Brain microvascular endothelial cell (primary cell): ENCODE measurements around the gene ARHGEF19.
"Not testable (repeated sequence)": the region's sequence is repeated elsewhere in the genome, so short reads cannot be mapped to it uniquely, and the experiment has no call there.

ENCODE experiments used
- DNase-seq: peaks from one replicate; pipeline ENCODE4 v3.0.0-alpha.2; 2020
- H3K27ac ChIP-seq: fragments of 250-450 bp; sonication (Bioruptor Pico); 2 replicates; pipeline ENCODE4 v1.5.1; 2020; ENCODE audit warnings: mild to moderate bottlenecking, moderate library complexity
- H3K27me3 ChIP-seq: fragments of 250-450 bp; sonication (Bioruptor Pico); replicated peaks from 2 replicates; pipeline ENCODE4 v1.5.1; 2020; ENCODE audit warnings: mild to moderate bottlenecking
- H3K36me3 ChIP-seq: fragments of 250-450 bp; sonication (Bioruptor Pico); replicated peaks from 2 replicates; pipeline ENCODE4 v1.5.1; 2020; ENCODE audit warnings: mild to moderate bottlenecking
- H3K4me3 ChIP-seq: 2 replicates; pipeline ENCODE4 v1.5.1; 2011; ENCODE audit warnings: low read depth, mild to moderate bottlenecking, control low read depth, low read length, moderate library complexity
- in situ Hi-C: cut with HindIII; loops from 2 replicates; pipeline ENCODE4 v1.10.0; 2017; ENCODE audit warnings: low sequenced_read_pairs, low pct_ligation_motif_present
- TF ChIP-seq, protein P1 (sequence below): IDR thresholded peaks from 2 replicates; pipeline ENCODE4 v1.5.1; 2011; ENCODE audit warnings: low read depth, mild to moderate bottlenecking, moderate library complexity, low read length, control low read depth, inconsistent platforms; ENCODE audit errors: missing control alignments

The ARHGEF19 gene

DNA sequence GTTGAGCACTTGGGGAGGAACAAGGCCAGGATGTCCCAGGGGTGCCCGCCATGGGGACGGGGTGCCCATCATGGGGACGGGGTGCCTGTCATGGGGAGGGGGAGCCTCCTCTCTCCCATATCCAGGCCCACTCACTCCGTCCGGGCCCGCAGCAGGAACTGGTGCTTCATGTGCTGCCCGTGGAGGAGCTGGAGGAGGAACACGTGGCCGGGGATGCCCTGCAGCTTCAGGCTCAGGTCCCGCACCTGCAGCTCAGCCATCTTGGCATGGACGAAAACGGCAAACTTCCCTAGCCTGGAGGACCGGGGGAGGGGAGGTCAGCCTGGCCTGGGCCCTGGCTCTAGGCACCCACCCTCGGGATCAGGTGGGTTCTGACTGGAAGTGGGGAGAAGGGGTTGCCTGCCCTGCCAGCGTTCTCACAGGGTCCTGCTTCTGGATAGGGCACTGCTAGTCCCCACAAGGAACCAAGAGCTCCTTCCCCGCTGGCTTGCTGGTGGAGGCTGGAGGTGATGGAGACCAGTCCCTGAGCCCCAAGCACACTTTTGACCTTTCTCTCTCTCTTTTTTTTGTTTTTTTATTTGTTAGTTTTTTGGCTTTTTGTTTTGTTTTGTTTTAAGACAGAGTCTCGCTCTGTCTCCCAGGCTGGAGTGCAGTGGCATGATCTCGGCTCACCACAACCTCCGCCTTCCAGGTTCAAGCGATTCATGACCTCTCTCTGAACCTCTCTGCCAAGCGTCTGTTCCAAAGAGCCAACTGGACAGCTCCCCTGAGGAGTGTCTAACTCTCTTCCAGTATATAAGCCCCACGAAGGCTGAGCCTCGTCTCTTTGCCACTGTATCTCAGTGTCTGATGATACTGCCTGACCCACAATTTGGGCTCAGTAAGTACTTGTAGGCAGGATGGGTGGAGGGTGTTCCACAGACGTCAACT is 9.9 kb downstream of the ARHGEF19 start:
- H3K27me3 ChIP-seq = no peaks in the 10 kb centered on the region
- no peak overlapping the region for H3K27ac ChIP-seq
- TF ChIP-seq, protein P1, sequence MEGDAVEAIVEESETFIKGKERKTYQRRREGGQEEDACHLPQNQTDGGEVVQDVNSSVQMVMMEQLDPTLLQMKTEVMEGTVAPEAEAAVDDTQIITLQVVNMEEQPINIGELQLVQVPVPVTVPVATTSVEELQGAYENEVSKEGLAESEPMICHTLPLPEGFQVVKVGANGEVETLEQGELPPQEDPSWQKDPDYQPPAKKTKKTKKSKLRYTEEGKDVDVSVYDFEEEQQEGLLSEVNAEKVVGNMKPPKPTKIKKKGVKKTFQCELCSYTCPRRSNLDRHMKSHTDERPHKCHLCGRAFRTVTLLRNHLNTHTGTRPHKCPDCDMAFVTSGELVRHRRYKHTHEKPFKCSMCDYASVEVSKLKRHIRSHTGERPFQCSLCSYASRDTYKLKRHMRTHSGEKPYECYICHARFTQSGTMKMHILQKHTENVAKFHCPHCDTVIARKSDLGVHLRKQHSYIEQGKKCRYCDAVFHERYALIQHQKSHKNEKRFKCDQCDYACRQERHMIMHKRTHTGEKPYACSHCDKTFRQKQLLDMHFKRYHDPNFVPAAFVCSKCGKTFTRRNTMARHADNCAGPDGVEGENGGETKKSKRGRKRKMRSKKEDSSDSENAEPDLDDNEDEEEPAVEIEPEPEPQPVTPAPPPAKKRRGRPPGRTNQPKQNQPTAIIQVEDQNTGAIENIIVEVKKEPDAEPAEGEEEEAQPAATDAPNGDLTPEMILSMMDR = no peak
- in situ Hi-C loops = no loop called here
- no peaks in the 10 kb centered on the region for H3K36me3 ChIP-seq
- DNase-seq = no peak
- no peak overlapping the region for H3K4me3 ChIP-seq

DNA sequence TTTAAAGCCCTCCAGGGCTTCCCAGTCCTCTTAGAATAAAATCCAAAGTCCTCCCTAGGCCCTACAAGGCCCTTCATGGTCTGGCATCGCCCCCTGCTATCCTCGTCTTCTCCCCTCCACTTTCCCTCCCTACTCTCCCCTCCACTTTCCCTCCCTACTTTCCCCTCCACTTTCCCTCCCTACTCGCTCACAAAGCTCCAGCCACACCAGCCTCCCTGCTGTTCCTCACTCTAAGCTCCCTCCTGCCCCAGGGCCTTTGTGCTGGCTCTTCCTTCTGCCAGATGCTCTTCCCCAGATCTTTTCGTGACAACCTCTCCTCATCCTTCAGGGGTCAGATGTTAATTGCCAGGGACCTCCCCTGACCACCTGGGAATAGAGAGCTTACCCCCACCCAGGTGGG is 12.8 kb downstream of the ARHGEF19 start:
- Histone ChIP-seq H3K27ac (no peak overlapping the region), H3K4me3 (no peak overlapping the region), H3K36me3 (no peaks in the 10 kb centered on the region), H3K27me3 (no peaks in the 10 kb centered on the region)
- DNase-seq = no peak
- TF ChIP-seq, protein P1 = no peak
- in situ Hi-C loops = no loop called here

DNA sequence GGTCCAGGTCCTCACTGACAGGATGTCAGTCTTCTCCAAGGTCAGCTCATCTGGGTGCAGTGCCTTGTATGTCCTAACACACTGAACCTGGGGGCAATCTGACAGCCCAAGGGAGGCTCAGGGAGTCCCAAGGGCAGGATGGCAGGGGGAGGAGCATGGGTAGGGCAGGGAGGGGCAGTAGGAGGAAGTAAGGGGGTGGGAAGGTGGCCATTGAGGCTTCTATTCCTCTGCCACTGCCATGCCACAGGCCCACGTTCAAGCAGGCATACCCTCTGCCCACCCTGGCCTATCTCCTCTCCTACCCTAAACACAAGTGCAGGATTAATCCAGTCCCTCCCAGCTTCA is 13.3 kb downstream of the ARHGEF19 start:
- DNase-seq = no peak
- Histone ChIP-seq H3K27me3 (no peaks in the 10 kb centered on the region), H3K4me3 (no peak overlapping the region), H3K27ac (no peak overlapping the region), H3K36me3 (no peaks in the 10 kb centered on the region)
- TF ChIP-seq, protein P1 = no peak
- in situ Hi-C loops = no loop called here

DNA sequence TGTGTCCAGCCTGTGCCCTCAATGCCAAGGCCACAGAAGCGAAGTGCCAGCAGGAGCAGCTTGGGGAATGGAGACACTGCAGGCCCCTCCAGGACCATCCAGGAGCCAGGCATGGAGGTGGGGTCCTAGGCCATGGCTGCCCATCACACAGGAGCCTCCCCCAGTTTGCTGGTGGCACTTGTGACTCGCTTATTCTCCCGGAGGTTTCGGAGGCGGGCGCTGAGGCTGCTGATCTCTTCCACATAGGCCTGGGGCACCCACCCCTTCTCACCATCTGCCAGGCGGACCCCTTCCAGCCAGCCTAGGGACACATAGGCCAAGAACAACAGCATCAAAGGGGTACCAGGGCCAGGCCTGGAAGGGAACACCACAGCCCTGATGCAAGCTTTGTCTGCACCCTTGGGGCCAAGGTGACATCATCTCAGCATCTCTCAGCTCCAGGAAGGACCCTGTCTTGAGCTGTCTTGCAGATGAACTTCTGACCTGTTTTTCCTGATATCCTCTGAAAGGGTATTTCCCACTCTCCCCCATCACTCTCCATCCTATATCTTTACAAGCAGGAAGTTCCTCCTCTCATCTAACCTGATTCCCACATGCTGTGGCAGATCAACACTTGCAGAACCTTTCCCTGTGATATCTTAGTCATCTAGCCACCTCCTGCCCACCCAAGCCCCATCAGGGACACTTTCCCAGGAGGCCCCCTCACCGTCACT is 13.9 kb downstream of the ARHGEF19 start:
- no peak for DNase-seq
- in situ Hi-C loops = no loop called here

DNA sequence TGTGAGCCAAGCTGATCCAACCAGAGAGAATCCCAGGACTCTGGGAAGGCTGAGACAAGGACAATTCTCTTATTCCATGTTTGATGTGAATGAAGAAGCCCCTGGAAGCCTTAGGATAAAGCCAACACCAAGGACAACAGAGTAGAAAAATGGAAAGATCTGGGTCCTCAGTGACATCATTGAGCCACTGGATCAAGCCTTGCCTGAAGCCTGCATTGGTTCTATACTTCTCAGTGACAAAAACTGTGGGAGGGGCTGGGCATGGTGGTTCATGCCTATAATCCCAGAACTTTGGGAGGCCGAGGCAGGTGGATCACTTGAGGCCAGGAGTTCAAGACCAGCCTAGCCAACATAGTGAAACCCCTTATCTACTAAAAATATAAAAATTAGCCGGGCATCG is 15.6 kb downstream of the ARHGEF19 start:
- in situ Hi-C loops = no loop called here
- no peaks in the 10 kb centered on the region for H3K36me3 ChIP-seq
- no peak overlapping the region for H3K4me3 ChIP-seq
- TF ChIP-seq, protein P1 = no peak
- no peaks in the 10 kb centered on the region for H3K27me3 ChIP-seq
- no peak overlapping the region for H3K27ac ChIP-seq
- no peak for DNase-seq

More for the DNA sequence above, 13.9 kb downstream of the ARHGEF19 start:
- no peak overlapping the region for H3K4me3 ChIP-seq
- H3K27ac ChIP-seq = no peak overlapping the region
- H3K27me3 ChIP-seq = no peaks in the 10 kb centered on the region
- TF ChIP-seq, protein P1 = no peak
- no peaks in the 10 kb centered on the region for H3K36me3 ChIP-seq

DNA sequence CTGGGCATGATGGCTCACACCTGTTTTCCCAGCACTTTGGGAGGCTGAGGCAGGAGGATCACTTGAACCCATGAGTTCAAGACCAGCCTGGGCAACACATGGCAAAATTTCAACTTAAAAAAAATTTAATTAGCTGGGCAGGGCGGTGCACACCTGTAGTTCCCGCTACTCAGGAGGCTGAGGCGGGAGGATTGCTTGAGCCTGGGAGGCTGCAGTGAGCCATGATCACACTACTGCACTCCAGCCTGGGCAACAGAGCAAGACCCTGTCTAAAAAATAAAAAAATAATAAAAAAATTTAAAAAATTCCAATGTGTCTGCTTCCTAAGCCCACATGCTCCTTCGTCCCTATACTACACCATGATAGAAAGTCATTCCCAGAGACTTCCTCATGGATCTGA is 16.3 kb downstream of the ARHGEF19 start:
- H3K4me3 ChIP-seq, H3K36me3 ChIP-seq, H3K27ac ChIP-seq, in situ Hi-C loops, DNase-seq, H3K27me3 ChIP-seq: not testable (repeated sequence)
